Ishikawa (cell line): ENCODE results near the gene DAPK3.

ENCODE experiments used
- CEBPB ChIP-seq: IDR thresholded peaks from 2 replicates; pipeline ENCODE4 v1.6.1; 2012
- CREB1 ChIP-seq: IDR thresholded peaks from 2 replicates; pipeline ENCODE4 v1.6.1; 2012; ENCODE audit warnings: low read depth
- EGR1 ChIP-seq: IDR thresholded peaks from 2 replicates; pipeline ENCODE4 v1.6.1; 2012
- EP300 ChIP-seq: IDR thresholded peaks from 2 replicates; pipeline ENCODE4 v1.6.1; 2012; ENCODE audit warnings: borderline replicate concordance
- FOXM1 ChIP-seq: IDR thresholded peaks from 2 replicates; pipeline ENCODE4 v1.6.1; 2012; ENCODE audit warnings: low read depth, borderline replicate concordance
- NFIC ChIP-seq: IDR thresholded peaks from 2 replicates; pipeline ENCODE4 v1.6.1; 2012
- RAD21 ChIP-seq: IDR thresholded peaks from 2 replicates; pipeline ENCODE4 v1.6.1; 2012; ENCODE audit warnings: low read depth
- REST ChIP-seq: IDR thresholded peaks from 2 replicates; pipeline ENCODE4 v1.6.1; 2012; ENCODE audit warnings: low read depth, mild to moderate bottlenecking
- TAF1 ChIP-seq: IDR thresholded peaks from 2 replicates; pipeline ENCODE4 v1.6.1; 2012; ENCODE audit warnings: low read depth, mild to moderate bottlenecking
- TCF12 ChIP-seq: IDR thresholded peaks from 2 replicates; pipeline ENCODE4 v1.6.1; 2012; ENCODE audit warnings: low read depth
- TEAD4 ChIP-seq: IDR thresholded peaks from 2 replicates; pipeline ENCODE4 v1.6.1; 2012
- USF1 ChIP-seq: IDR thresholded peaks from 2 replicates; pipeline ENCODE4 v1.6.1; 2012
- YY1 ChIP-seq: IDR thresholded peaks from 2 replicates; pipeline ENCODE4 v1.6.1; 2012; ENCODE audit warnings: low read depth
- ZBTB7A ChIP-seq: IDR thresholded peaks from 2 replicates; pipeline ENCODE4 v1.6.1; 2012; ENCODE audit warnings: low read depth
- TF ChIP-seq, protein P1 (sequence below): IDR thresholded peaks from 2 replicates; pipeline ENCODE4 v1.6.1; 2012

Gene DAPK3

GRCh38 chr19:3944018-3944721, 26.7 kb downstream of the DAPK3 start:
- TF ChIP-seq CREB1 (no peak), REST (no peak), EGR1 (no peak), USF1 (no peak), ZBTB7A (no peak), CEBPB (no peak), RAD21 (no peak), TEAD4 (no peak), YY1 (no peak), FOXM1 (no peak), TCF12 (no peak), EP300 (no peak), NFIC (no peak), TAF1 (no peak)
- TF ChIP-seq, protein P1, sequence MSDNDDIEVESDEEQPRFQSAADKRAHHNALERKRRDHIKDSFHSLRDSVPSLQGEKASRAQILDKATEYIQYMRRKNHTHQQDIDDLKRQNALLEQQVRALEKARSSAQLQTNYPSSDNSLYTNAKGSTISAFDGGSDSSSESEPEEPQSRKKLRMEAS = no peak

DNA sequence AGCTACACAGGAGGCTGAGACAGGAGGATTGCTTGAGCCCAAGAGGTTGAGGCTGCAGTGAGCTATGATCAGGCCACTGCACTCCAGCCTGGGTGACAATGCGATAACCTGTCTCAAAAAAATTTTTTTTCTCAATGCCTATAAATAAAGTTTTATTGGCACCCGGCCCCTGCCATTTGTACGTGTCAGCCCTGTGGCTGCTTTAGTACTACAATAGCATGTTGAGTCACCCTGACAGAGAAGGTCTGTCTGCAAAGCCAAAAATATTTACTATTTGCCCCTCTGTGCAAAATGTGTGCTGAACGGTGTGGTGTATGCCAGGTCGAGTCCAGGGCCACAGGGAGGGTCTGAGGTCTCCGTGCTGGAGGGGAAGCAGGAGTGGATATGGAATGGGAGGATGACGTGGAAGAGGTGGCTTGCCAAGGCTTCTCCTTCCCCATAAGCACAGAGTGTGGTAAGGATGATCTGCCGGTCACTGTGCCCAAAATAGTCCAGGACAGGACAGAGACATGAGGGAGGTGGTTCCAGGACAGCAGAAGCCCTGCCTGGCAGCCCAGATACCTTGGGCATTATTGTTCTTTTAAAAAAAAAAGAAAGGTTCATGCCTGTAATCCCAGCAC, 28.0 kb downstream of the DAPK3 start:
- TF ChIP-seq USF1 = no peak
- TF ChIP-seq FOXM1 = no peak
- TF ChIP-seq TEAD4 = no peak
- TF ChIP-seq TAF1 = no peak
- no peak for TF ChIP-seq YY1
- TF ChIP-seq EP300 = no peak
- TF ChIP-seq ZBTB7A = no peak
- TF ChIP-seq RAD21 = no peak
- TF ChIP-seq CEBPB = no peak
- no peak for TF ChIP-seq EGR1
- TF ChIP-seq, protein P1 = no peak
- no peak for TF ChIP-seq NFIC
- no peak for TF ChIP-seq TCF12
- TF ChIP-seq REST = no peak
- TF ChIP-seq CREB1 = no peak

DNA sequence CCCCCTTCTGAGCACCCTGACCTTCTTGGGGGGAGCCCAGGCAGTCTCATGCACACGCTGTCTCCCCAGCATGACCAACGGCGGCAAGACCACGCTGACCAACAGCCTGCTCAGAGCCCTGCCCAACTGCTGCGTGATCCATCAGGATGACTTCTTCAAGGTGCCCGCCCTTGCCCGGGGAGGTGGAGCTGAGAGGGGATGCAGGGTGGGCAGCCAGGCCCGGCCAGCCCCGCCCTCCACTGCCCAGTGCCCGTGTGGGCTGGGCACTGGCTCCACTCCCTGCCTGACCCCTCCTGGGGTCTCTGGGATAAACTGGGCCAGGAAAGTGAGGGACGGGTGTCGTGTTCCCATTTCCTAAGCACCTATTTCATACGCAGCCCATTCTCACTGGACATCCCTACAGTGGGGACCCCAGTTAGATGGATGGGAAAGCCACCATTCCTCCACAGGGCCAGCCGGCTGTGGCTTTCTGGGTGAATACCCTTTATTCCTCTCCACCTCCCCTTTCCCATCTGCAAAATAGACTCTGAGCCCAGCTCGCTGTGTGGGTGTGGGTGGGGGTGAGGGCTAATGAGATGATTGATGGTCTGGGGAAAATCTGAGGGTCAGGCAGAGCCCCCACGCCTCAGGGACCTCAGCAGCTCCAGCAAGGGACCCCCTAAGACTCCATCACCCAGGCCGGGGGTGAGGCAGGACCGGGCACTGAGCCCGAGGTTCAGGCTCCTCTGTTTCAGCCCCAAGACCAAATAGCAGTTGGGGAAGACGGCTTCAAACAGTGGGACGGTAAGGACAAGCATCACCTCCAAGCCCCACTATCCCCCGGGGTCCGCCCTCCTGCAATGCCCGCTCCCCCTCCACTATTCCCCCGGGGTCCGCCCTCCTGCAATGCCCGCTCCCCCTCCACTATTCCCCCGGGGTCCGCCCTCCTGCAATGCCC, 34.1 kb downstream of the DAPK3 start:
- TF ChIP-seq RAD21 (no peak), NFIC (no peak), TEAD4 (no peak), CEBPB (no peak), EGR1 (no peak), EP300 (no peak), REST (no peak), FOXM1 (no peak), TCF12 (no peak), CREB1 (no peak), ZBTB7A (no peak), USF1 (no peak), TAF1 (no peak), YY1 (no peak)
- TF ChIP-seq, protein P1 = no peak
